Dendritic cell treated with granulocyte-macrophage colony-stimulating factor and Interleukin-4, amounts not matched to agents 40 ng/mL and 50 ng/mL, for 4 days (primary cell): ENCODE data around the gene NRG2.

Experiments
- H3K27ac Mint-ChIP-seq: one replicate; pipeline ENCODE4 v1.8.0; 2022; ENCODE audit warnings: mild to moderate bottlenecking, mixed read lengths
- H3K27me3 Mint-ChIP-seq: one replicate; pipeline ENCODE4 v1.8.0; 2022; ENCODE audit warnings: mild to moderate bottlenecking, mixed read lengths
- H3K36me3 Mint-ChIP-seq: one replicate; pipeline ENCODE4 v1.8.0; 2022; ENCODE audit warnings: low read depth, mixed read lengths
- H3K4me1 Mint-ChIP-seq: one replicate; pipeline ENCODE4 v1.8.0; 2022; ENCODE audit warnings: low read depth, mixed read lengths
- H3K4me3 Mint-ChIP-seq: one replicate; pipeline ENCODE4 v1.8.0; 2022; ENCODE audit warnings: mild to moderate bottlenecking, moderate library complexity, mixed read lengths
- H3K9me3 Mint-ChIP-seq: one replicate; pipeline ENCODE4 v1.8.0; 2022; ENCODE audit warnings: mixed read lengths
- intact Hi-C: fragments of 100-400 bp; cut with micrococcal nuclease; formaldehyde crosslinking; loops from one replicate; pipeline ENCODE4 v1.15.0; 2022

NRG2 gene

DNA sequence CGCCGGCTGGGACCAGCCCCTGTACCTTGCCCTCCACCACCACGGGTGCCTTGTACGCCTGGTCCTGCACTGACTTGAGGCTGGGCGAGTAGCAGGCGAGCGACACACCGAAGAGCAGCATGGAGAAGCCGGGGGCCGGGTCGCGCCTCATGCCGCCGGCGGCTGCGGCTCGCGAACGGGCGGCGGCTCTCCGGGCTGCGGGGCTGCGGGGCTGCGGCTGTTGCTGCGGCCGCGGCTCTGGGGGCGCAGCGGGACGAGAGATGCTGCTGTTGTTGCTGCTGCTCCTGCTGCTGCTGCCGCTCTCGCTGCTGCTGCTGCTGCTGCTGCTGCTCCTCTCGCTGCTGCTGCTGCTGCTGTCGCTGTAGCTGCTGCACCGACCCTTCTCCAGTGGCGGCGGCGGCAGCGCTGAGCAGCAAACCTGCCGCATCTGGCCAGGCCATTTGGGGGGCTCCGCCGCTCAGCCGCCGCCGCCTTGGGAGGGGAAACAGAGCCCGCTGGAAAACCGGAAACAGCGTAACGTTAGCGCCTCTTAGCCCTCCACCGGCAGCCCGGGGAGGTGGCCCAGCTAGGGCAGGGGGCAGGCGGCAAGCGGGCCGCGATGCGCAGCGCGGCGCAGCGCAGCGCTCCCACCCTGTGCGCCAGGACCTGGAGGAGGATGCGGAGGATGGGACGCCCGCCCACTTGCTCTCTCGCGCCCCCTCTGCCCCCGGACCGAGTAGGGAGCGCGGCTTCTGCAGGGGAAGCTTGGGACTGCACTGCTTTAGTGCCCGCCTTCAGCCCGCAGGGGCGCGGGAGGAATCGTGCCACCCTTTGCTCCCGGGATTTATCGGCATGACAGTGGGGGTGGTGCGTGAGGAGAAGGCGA, at the start of gene NRG2:
Gene NRG2 (minus strand): TSS at position 657 of the 865 bp plus-strand sequence.
- intact Hi-C loops: no loop called here
- no peaks in the 10 kb centered on the region for H3K9me3 Mint-ChIP-seq
- H3K36me3 Mint-ChIP-seq: no peaks in the 10 kb centered on the region
- peak within 1 kb of the TSS; percentile 68 for H3K4me3 Mint-ChIP-seq
- H3K27ac Mint-ChIP-seq: no peak within 1 kb of the TSS
- H3K4me1 Mint-ChIP-seq: peaks cover 34% of the 10 kb centered on the region
- H3K27me3 Mint-ChIP-seq: peaks cover 77% of the 10 kb centered on the region

DNA sequence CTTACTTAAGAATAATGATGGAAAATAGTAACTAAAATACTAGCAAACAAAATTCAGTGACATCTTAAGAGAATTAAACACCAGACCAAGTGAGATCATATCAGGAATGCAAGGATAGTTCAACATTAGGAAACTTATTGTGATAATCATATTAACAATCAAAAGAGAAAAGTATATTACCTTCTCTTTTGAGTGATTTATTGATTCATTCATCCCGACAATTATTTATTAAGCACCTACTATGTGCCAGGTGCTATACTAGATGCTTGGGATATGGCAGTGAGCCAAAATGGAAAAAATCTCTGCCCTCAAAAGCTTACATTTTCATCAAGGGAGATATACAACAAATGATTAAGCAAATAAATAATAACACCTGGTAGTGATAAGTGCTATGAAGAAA, 47.2 kb upstream of the NRG2 start:
- Mint-ChIP-seq H3K27ac (no peak overlapping the region), H3K27me3 (peaks cover 30% of the 10 kb centered on the region), H3K36me3 (no peaks in the 10 kb centered on the region), H3K4me1 (no peaks in the 10 kb centered on the region), H3K9me3 (peaks cover 19% of the 10 kb centered on the region), H3K4me3 (no peak overlapping the region)
- intact Hi-C loops: no loop called here

DNA sequence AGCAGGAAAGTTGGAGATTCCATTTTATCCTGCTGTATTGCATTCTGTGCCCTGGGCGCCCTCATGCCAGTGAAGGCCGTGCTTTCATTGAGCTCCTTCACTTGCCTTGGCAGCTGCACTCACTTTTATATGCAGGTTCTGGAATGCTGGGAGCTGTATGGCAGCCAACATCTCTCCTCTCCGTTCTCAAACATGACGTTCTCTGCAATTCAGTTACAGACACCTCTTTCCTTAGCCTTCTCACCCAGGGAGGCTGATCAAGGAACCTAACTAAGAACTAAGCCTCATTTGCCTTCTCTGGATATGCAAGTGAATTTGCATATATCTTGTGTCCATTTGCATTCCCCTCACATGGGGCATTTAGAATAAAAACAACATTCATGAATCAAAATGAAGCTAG, 41.4 kb upstream of the NRG2 start:
- H3K27me3 Mint-ChIP-seq: peaks cover 54% of the 10 kb centered on the region
- no peaks in the 10 kb centered on the region for H3K9me3 Mint-ChIP-seq
- no peak overlapping the region for H3K4me3 Mint-ChIP-seq
- intact Hi-C loops: no loop called here
- no peaks in the 10 kb centered on the region for H3K4me1 Mint-ChIP-seq
- H3K27ac Mint-ChIP-seq: no peak overlapping the region
- H3K36me3 Mint-ChIP-seq: no peaks in the 10 kb centered on the region

- intact Hi-C loops: no loop called here
- Mint-ChIP-seq H3K4me3 (no peak overlapping the region), H3K27ac (no peak overlapping the region), H3K36me3 (no peaks in the 10 kb centered on the region), H3K9me3 (no peaks in the 10 kb centered on the region), H3K4me1 (no peaks in the 10 kb centered on the region), H3K27me3 (peaks cover 54% of the 10 kb centered on the region)
Observed at GRCh38 chr5:140083650-140084049, 40.6 kb upstream of the NRG2 start.

DNA sequence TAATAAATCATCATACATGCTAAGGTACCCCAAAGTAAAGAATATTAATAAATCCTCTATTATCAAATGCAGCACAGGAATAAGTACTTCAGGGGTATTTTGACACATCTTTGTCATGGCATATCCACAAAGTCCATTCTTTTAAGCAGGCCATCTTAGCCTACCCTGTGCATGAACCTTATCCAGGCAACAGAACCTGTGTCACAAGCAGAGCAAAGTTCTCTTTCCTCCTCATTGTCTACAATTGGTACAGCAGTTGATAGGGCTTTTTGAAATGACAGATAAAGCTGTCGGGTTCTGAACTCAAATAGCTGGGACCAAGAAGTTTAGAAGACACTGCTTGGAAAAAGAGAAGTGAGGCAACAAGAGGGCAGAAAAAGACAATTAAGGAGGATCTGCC, 40.0 kb upstream of the NRG2 start:
- Mint-ChIP-seq H3K27ac (no peak overlapping the region), H3K4me3 (no peak overlapping the region), H3K9me3 (no peaks in the 10 kb centered on the region), H3K4me1 (no peaks in the 10 kb centered on the region), H3K36me3 (no peaks in the 10 kb centered on the region), H3K27me3 (peaks cover 49% of the 10 kb centered on the region)
- intact Hi-C loops: no loop called here

GRCh38 chr5:140076788-140077187, 33.7 kb upstream of the NRG2 start:
- Mint-ChIP-seq H3K9me3 (no peaks in the 10 kb centered on the region), H3K4me3 (no peak overlapping the region), H3K27ac (no peak overlapping the region), H3K4me1 (no peaks in the 10 kb centered on the region), H3K36me3 (no peaks in the 10 kb centered on the region), H3K27me3 (peaks cover 43% of the 10 kb centered on the region)
- intact Hi-C loops: no loop called here

DNA sequence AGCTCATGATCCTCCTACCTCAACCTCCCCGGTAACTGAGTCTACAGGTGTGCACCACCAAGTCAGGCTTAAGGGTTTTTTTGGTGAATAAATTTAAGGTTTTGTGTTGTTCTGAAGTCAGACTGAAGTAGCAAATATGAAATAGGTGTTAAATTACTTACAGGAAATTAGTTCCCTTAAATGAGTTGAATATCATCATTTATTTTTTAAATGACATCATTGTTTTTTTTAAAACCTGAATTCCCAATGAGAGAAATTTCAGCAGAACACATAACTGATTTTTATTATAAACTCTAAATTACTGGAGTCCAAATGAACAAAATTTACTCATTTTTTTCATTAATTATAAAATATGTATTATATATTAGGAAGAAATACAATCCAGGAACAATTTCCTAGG, 33.0 kb upstream of the NRG2 start:
- peaks cover 44% of the 10 kb centered on the region for H3K27me3 Mint-ChIP-seq
- intact Hi-C loops: no loop called here
- H3K9me3 Mint-ChIP-seq: no peaks in the 10 kb centered on the region
- no peaks in the 10 kb centered on the region for H3K36me3 Mint-ChIP-seq
- H3K4me3 Mint-ChIP-seq: no peak overlapping the region
- H3K27ac Mint-ChIP-seq: no peak overlapping the region
- no peaks in the 10 kb centered on the region for H3K4me1 Mint-ChIP-seq

DNA sequence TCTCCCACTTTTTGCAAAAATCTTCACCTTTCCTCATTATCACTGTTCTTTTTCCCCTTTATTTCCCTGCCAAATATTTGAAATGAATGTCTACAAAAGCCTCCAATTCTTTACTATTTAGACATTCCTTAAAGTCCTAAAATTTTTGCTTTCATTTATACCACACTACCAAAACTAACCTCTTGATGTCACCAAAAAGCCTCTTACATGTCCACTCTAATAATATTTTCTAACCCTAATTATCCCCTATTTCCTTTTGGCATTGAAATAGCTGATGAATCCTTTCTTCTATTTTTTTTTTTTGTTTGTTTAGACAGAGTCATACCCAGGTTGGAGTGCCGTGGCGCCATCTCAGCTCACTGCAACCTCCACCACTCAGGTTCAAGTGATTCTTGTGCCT, 32.3 kb upstream of the NRG2 start:
- H3K27me3 Mint-ChIP-seq: peaks cover 49% of the 10 kb centered on the region
- no peak overlapping the region for H3K4me3 Mint-ChIP-seq
- no peak overlapping the region for H3K27ac Mint-ChIP-seq
- H3K9me3 Mint-ChIP-seq: no peaks in the 10 kb centered on the region
- no peaks in the 10 kb centered on the region for H3K4me1 Mint-ChIP-seq
- intact Hi-C loops: no loop called here
- H3K36me3 Mint-ChIP-seq: no peaks in the 10 kb centered on the region

DNA sequence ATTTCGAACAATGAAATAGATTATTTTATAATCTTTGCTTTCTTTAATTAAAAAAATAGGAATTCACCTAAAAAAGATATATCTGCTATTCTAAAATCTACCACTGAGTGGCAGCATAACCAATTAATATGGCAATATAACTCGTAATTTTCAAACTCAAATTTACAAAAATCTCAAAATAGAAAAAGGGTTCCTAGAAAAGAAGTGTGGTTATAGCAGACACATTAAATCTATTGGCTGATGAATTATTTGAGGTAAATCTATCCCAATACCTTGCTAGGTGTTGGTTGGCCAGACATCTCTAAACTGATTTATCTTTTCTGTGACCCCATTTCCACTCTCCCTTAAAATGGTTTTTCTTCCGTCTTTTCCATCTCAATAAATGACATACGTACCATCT, 30.2 kb upstream of the NRG2 start:
- no peak overlapping the region for H3K4me3 Mint-ChIP-seq
- no peak overlapping the region for H3K27ac Mint-ChIP-seq
- no peaks in the 10 kb centered on the region for H3K9me3 Mint-ChIP-seq
- no peaks in the 10 kb centered on the region for H3K36me3 Mint-ChIP-seq
- intact Hi-C loops: loop anchor here (1.0 kb wide), 1 partner anchor 84 kb away; no protein-coding TSS in a partner anchor
- no peaks in the 10 kb centered on the region for H3K4me1 Mint-ChIP-seq
- H3K27me3 Mint-ChIP-seq: peaks cover 53% of the 10 kb centered on the region

DNA sequence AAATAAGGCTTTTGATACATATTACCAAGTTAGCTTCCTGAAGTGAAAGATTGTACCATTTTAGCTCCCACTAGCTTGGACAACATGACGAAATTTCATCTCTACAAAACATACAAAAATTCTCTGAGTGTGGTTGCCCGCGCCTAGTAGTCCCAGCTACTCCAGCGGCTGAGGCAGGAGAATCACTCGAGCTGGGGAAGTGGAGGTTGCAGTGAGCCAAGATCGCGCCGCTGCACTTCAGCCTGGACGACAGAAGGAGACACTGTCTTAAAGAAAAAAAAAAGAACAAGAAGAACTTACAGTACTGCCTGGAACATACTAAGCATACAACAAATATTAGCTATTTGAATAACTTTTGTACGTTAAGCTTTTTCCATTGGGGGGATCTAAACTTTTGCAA, 29.7 kb upstream of the NRG2 start:
- H3K4me1 Mint-ChIP-seq: no peaks in the 10 kb centered on the region
- no peak overlapping the region for H3K4me3 Mint-ChIP-seq
- H3K27me3 Mint-ChIP-seq: peaks cover 55% of the 10 kb centered on the region
- no peaks in the 10 kb centered on the region for H3K36me3 Mint-ChIP-seq
- no peaks in the 10 kb centered on the region for H3K9me3 Mint-ChIP-seq
- intact Hi-C loops: loop anchor here (1.0 kb wide), 1 partner anchor 84 kb away; no protein-coding TSS in a partner anchor
- H3K27ac Mint-ChIP-seq: no peak overlapping the region

DNA sequence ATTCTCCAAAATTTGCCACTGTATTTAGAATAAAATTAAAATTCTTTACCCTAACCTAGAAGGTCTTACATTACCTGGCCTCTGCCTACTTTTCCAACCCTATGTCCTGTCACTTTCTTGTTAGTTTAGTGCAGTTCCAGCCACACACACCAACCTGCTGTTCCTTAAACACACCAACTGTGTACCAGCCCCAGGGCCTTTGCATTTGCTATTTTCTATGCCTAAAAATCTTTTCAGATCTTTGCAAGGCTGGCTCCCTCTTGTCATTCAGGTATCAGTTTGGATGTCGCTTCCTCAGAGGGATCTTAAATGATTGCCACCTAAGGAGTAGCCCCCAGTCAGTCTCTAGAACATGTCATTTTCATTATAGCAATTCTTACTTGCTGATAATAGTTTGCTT, 17.7 kb upstream of the NRG2 start:
- Mint-ChIP-seq H3K4me3 (no peak overlapping the region), H3K9me3 (no peaks in the 10 kb centered on the region), H3K4me1 (no peaks in the 10 kb centered on the region), H3K27me3 (peaks cover 17% of the 10 kb centered on the region), H3K27ac (no peak overlapping the region), H3K36me3 (no peaks in the 10 kb centered on the region)
- intact Hi-C loops: no loop called here

GRCh38 chr5:140058212-140058932, 15.3 kb upstream of the NRG2 start:
- H3K4me1 Mint-ChIP-seq: no peaks in the 10 kb centered on the region
- no peak overlapping the region for H3K4me3 Mint-ChIP-seq
- peaks cover 14% of the 10 kb centered on the region for H3K27me3 Mint-ChIP-seq
- intact Hi-C loops: no loop called here
- H3K9me3 Mint-ChIP-seq: no peaks in the 10 kb centered on the region
- no peaks in the 10 kb centered on the region for H3K36me3 Mint-ChIP-seq
- no peak overlapping the region for H3K27ac Mint-ChIP-seq

DNA sequence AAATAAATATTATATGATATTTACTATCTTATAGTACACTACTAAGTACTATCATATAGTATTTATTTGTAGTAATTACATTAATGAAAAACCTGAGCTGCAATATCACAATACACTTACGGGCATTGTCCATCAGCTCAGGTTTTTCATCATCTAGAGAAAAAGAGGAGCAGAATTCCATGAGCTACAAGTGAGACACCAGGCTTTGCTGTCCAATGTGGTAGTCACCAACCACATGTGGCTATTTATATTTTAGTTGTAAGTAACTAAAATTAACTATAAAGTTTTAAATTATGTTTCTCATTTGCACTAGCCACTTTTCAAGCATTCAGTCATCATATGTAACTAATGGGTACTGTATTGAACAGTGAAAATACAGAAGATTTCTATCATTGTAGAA, 13.8 kb upstream of the NRG2 start:
- Mint-ChIP-seq H3K4me1 (no peaks in the 10 kb centered on the region), H3K9me3 (no peaks in the 10 kb centered on the region), H3K27ac (no peak overlapping the region), H3K27me3 (peaks cover 7% of the 10 kb centered on the region), H3K36me3 (no peaks in the 10 kb centered on the region), H3K4me3 (no peak overlapping the region)
- intact Hi-C loops: no loop called here

GRCh38 chr5:140055152-140055551, 12.1 kb upstream of the NRG2 start:
- intact Hi-C loops: no loop called here
- Mint-ChIP-seq H3K4me3 (no peak overlapping the region), H3K4me1 (no peaks in the 10 kb centered on the region), H3K27ac (no peak overlapping the region), H3K36me3 (no peaks in the 10 kb centered on the region), H3K27me3 (peaks cover 8% of the 10 kb centered on the region), H3K9me3 (no peaks in the 10 kb centered on the region)
